GM13976 (cell line): ENCODE data around the gene PTOV1.

Experiments
- DNase-seq: peaks from one replicate; pipeline ENCODE4 v3.0.0; 2012; ENCODE audit warnings: low spot score
- CTCF ChIP-seq: IDR thresholded peaks from 2 replicates; pipeline ENCODE4 v1.5.1; 2012; ENCODE audit warnings: borderline replicate concordance, mild to moderate bottlenecking; ENCODE audit not compliant: insufficient read depth; ENCODE audit errors: extremely low read depth, missing control alignments, control extremely low read depth
- in situ Hi-C: fragments of 300-500 bp; cut with MboI; formaldehyde crosslinking; loops from one replicate; pipeline ENCODE4 v1.12.0; 2022; ENCODE audit warnings: low sequenced_read_pairs, mixed read lengths, inconsistent platforms; ENCODE audit not compliant: unreplicated experiment

The PTOV1 gene

GRCh38 chr19:49875177-49875576 is 24.2 kb downstream of the PTOV1 start:
- in situ Hi-C loops: no loop called here

GRCh38 chr19:49875857-49876421 is 25.0 kb downstream of the PTOV1 start:
- TF ChIP-seq CTCF: no peak
- peak; percentile 63 for DNase-seq
- in situ Hi-C loops: no loop called here

More at GRCh38 chr19:49875177-49875576, 24.2 kb downstream of the PTOV1 start:
- no peak for TF ChIP-seq CTCF
- no peak for DNase-seq

- TF ChIP-seq CTCF: no peak
- peak; percentile 89 for DNase-seq
- in situ Hi-C loops: no loop called here
Observed at GRCh38 chr19:49876422-49877019, 25.6 kb downstream of the PTOV1 start.

- no peak for TF ChIP-seq CTCF
- in situ Hi-C loops: no loop called here
- DNase-seq: peak; percentile 94
Observed at GRCh38 chr19:49877020-49877878, 26.3 kb downstream of the PTOV1 start, which contains the start of the genes AKT1S1 and TBC1D17. Gene AKT1S1 (minus strand): TSS chr19:49877355. CDS start chr19:49873295, 4,060 bp downstream. Gene TBC1D17 (plus strand): TSS chr19:49877702. CDS start chr19:49877724, 22 bp downstream.

GRCh38 chr19:49877879-49878743 is 27.2 kb downstream of the PTOV1 start:
- no peak for TF ChIP-seq CTCF
- peak; percentile 98 for DNase-seq
- in situ Hi-C loops: no loop called here

- in situ Hi-C loops: no loop called here
- no peak for TF ChIP-seq CTCF
Observed at GRCh38 chr19:49878744-49879070, 27.7 kb downstream of the PTOV1 start.

More at GRCh38 chr19:49878744-49879070, 27.7 kb downstream of the PTOV1 start:
- no peak for DNase-seq
